ENCODE results near the gene AOC2.

DNA sequence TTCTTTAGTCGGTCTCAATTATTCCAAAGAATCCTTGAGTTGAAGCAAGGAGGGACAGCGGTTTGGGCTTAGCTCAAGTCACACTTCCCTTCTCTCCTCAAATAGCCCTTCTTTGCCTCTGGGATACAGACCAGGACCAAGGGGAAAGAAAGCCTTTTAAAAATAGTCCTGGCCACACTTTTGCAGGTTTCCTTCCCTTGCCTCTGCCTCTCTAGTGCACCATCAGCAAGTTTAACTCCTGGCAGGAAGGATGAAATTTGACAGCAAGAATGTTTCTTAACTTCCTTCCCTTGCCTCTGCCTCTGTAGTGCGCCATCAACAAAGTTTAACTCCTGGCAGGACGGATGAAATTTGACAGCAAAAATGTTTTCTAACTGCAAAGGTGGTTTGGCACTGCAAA lies 49.0 kb downstream of the AOC2 start:
- no peak for TF ChIP-seq CHD1 (IDR thresholded peaks at IDR 0.05; ENCODE audit: low read depth, low read length)
- no peak for TF ChIP-seq SRF (IDR thresholded peaks at IDR 0.05; ENCODE audit: low read depth in 2 of 2, low read length in 2 of 2)
- TF ChIP-seq, protein P1, sequence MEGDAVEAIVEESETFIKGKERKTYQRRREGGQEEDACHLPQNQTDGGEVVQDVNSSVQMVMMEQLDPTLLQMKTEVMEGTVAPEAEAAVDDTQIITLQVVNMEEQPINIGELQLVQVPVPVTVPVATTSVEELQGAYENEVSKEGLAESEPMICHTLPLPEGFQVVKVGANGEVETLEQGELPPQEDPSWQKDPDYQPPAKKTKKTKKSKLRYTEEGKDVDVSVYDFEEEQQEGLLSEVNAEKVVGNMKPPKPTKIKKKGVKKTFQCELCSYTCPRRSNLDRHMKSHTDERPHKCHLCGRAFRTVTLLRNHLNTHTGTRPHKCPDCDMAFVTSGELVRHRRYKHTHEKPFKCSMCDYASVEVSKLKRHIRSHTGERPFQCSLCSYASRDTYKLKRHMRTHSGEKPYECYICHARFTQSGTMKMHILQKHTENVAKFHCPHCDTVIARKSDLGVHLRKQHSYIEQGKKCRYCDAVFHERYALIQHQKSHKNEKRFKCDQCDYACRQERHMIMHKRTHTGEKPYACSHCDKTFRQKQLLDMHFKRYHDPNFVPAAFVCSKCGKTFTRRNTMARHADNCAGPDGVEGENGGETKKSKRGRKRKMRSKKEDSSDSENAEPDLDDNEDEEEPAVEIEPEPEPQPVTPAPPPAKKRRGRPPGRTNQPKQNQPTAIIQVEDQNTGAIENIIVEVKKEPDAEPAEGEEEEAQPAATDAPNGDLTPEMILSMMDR (IDR thresholded peaks at IDR 0.05 in 2 of 3, conservative IDR thresholded peaks at IDR 0.05 in 1 of 3; ENCODE audit: control insufficient read depth in 2 of 3, extremely low read depth in 1 of 3, insufficient read depth in 1 of 3, low read depth in 3 of 3, low read length in 3 of 3): no peak
- no peak for TF ChIP-seq TCF12 (IDR thresholded peaks at IDR 0.05; ENCODE audit: low read depth, low read length)

Measured in GM12878 (cell line).